ENCODE data around the gene GFRA3.

The GFRA3 gene

GRCh38 chr5:138246334-138246733 is 28.1 kb downstream of the GFRA3 start:
- DNase-seq, result no peak

- DNase-seq, result no peak
Measured at GRCh38 chr5:138245717-138246116, 28.7 kb downstream of the GFRA3 start.

GRCh38 chr5:138243794-138244193 is 30.6 kb downstream of the GFRA3 start:
- no peak for DNase-seq

- DNase-seq, result peak; percentile 26
Measured at GRCh38 chr5:138241688-138242571, 32.5 kb downstream of the GFRA3 start.

- DNase-seq, result no peak
Measured at GRCh38 chr5:138240650-138241385, 33.6 kb downstream of the GFRA3 start.

- DNase-seq, result no peak
Measured at GRCh38 chr5:138238034-138238433, 36.4 kb downstream of the GFRA3 start.

- no peak for DNase-seq
Measured at GRCh38 chr5:138234651-138235050, 39.8 kb downstream of the GFRA3 start.

GRCh38 chr5:138233280-138233679 is 41.1 kb downstream of the GFRA3 start:
- DNase-seq, result no peak

GRCh38 chr5:138230981-138231589 is 43.3 kb downstream of the GFRA3 start:
- no peak for DNase-seq

- no peak for DNase-seq
Measured at GRCh38 chr5:138230261-138230660, 44.2 kb downstream of the GFRA3 start.

GRCh38 chr5:138229387-138229786 is 45.0 kb downstream of the GFRA3 start:
- DNase-seq, result no peak

- no peak for DNase-seq
Measured at GRCh38 chr5:138226910-138227309, 47.5 kb downstream of the GFRA3 start.

- no peak for DNase-seq
Measured at GRCh38 chr5:138224712-138225111, 49.7 kb downstream of the GFRA3 start.

GRCh38 chr5:138223532-138223931 is 50.9 kb downstream of the GFRA3 start:
- DNase-seq, result no peak

GRCh38 chr5:138216799-138217198 is 57.6 kb downstream of the GFRA3 start:
- no peak for DNase-seq

GRCh38 chr5:138213161-138214029 is 61.0 kb downstream of the GFRA3 start, which contains the start of gene CDC23:
Gene CDC23, minus strand, starts transcription at chr5:138213323. Its CDS starts 11 bp downstream, at chr5:138213312.
- DNase-seq, result peak; percentile 97

GRCh38 chr5:138212828-138213160 is 61.6 kb downstream of the GFRA3 start:
- DNase-seq, result peak; percentile 21

GRCh38 chr5:138210985-138211384 is 63.4 kb downstream of the GFRA3 start:
- DNase-seq, result no peak

Data from NCI-H146 (cell line).